ENCODE data around the gene MRPL20.
A peak's percentile ranks its signal among the peaks of the same experiment; 100 is the strongest.
"Not testable (repeated sequence)": the region's sequence is repeated elsewhere in the genome, so short reads cannot be mapped to it uniquely, and the experiment has no call there.

The MRPL20 gene

GRCh38 chr1:1406821-1407635 is at the start of gene MRPL20:
TSS of gene MRPL20 (minus strand) at chr1:1407293. CDS start at chr1:1407217, 76 bp downstream.
- DNase-seq = peak; percentile 86 to 96

GRCh38 chr1:1456683-1457255 is 49.7 kb upstream of the MRPL20 start:
- DNase-seq = not testable (repeated sequence)

GRCh38 chr1:1455934-1456333 is 48.8 kb upstream of the MRPL20 start:
- not testable (repeated sequence) for DNase-seq

- DNase-seq = no peak
Observed at GRCh38 chr1:1455366-1455884, 48.3 kb upstream of the MRPL20 start.

GRCh38 chr1:1454286-1455056 is 47.4 kb upstream of the MRPL20 start:
- not testable (repeated sequence) for DNase-seq

GRCh38 chr1:1452882-1453281 is 45.8 kb upstream of the MRPL20 start:
- no peak for DNase-seq

- not testable (repeated sequence) for DNase-seq
Observed at GRCh38 chr1:1452365-1452739, 45.3 kb upstream of the MRPL20 start.

GRCh38 chr1:1451696-1452364 is 44.7 kb upstream of the MRPL20 start:
- no peak for DNase-seq

- not testable (repeated sequence) for DNase-seq
Observed at GRCh38 chr1:1450616-1451015, 43.5 kb upstream of the MRPL20 start.

GRCh38 chr1:1449099-1449739 is 42.1 kb upstream of the MRPL20 start, which contains the start of gene ATAD3C:
TSS of gene ATAD3C (plus strand) at chr1:1449689. CDS start at chr1:1450684, 995 bp downstream.
- no peak for DNase-seq

- not testable (repeated sequence) for DNase-seq
Observed at GRCh38 chr1:1446631-1447030, 39.5 kb upstream of the MRPL20 start.

GRCh38 chr1:1442069-1442770 is 35.1 kb upstream of the MRPL20 start:
- DNase-seq = no peak

- DNase-seq = no peak
Observed at GRCh38 chr1:1441002-1441888, 34.2 kb upstream of the MRPL20 start.

- no peak for DNase-seq
Observed at GRCh38 chr1:1440262-1441001, 33.3 kb upstream of the MRPL20 start.

- no peak for DNase-seq
Observed at GRCh38 chr1:1439546-1440261, 32.6 kb upstream of the MRPL20 start.

GRCh38 chr1:1438531-1439381 is 31.7 kb upstream of the MRPL20 start:
- DNase-seq = no peak

- DNase-seq = peak in 1 of 2 experiments; percentile 76
Observed at GRCh38 chr1:1437904-1438376, 30.8 kb upstream of the MRPL20 start.

Measured in NCI-H526 (cell line).